Measurements from ENCODE around the gene TMEM158.

The TMEM158 gene

DNA sequence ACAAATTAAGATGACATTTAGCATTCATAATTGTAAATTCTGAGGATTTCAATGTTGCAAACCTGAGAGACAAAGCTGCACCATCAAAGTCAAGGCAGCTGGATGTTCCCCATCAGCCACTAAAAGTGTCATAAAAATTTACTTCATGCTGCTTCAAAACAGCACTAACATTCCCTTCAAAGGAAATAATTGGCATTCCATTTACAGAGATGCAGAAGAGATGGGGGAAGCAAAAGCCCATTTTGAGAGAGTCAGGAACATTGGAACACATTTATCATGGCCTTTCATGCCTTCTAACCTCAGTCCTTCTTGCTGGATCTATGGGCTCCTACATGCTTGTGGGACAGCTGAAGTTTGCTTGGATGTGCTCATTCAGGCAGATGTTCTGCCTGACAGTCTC is 6.4 kb upstream of the TMEM158 start:
- DNase-seq (ENCODE audit: low read depth): no peak

DNA sequence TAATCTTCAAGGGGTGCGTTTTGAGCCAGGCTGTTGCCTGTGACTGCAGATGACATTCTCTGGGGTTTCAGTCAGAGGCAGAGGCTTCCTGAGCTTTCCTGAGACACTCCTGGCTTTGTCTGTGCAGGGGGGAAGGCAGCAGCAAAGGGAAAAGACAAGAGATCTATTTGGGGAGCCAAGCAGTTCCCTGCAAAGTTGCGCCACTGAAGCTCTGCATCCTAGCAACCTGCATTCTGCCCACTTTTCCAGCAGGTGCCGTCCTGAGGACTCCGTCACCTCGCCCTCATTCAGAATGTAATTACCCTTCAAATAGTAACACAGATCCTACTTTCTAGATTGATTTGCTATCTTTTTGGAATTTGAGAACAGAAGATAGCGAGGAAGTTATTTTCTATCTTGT is 1.9 kb upstream of the TMEM158 start:
- DNase-seq (ENCODE audit: low read depth): no peak

DNA sequence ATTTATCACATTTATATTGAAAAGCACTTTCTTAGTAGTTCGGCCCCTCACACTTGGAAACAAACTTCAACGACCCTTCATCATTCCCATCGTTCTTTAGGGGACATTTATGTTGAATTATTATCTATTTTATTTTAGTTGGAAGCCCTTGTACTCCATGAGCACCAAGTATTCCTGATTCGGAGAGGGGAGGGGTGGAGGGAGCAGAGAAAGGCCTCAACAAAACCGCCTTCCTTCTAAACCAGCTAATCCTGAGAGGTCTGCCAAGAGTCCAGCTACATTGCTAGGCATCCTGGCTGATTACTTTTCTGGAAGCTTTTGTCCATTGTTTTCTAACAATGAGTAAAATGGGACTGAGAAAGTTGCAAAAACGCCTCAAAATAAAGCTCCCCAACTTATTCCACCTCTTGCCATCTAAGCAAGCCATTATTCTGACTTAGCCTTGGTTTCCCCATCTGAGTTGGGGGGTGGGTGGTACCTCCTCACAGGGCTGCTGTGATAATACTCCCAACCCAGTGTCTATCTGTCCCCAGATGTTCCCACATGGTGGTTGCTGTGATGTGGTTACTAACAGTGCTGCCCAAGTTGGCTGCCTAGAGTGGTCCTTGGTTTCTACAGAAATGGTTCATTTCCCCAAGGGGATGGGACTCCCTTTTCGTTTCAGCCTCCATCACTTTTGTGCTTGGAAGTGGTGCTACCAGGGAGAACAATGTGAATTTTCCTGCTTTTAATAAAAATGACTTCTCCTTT is 1.2 kb upstream of the TMEM158 start:
- no peak for DNase-seq (ENCODE audit: low read depth)

DNA sequence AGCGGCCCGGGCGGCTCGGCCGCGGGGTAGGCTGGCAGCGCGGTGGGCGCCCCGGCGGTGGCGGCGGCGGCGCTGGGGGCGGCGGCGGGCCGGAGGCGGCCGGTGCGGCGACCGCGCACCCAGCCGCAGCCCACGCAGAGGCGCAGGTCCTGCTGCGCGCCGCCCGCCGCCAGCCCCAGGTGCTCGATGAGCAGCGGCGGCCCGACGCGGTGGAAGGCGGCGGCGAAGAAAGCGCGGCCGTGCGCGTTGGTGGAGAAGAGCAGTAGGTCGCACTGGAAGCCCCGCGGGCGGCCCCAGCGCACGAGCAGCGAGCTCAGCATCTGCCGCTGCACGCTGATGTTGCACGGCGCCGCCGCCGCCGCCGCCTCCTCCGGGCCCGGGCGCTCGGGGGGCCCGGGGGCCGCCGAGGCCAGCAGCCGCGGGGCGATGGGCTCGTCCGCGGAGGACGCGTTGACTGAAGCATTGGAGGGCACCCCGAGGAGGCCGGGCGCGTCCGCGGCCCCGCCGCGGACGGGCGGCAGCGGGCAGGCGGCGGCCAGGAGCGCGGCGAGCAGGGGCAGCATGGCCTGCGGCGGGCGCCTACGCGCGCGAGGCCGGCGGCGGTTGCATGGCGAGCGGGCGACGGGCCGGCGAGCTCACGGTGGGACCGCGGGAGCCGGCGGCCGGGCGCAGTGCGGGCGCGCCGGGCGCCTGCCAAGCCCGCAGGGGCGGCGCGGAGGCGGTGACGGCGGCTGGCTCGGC is 452 bp downstream of the TMEM158 start:
- DNase-seq (ENCODE audit: low read depth): peak; percentile 14

DNA sequence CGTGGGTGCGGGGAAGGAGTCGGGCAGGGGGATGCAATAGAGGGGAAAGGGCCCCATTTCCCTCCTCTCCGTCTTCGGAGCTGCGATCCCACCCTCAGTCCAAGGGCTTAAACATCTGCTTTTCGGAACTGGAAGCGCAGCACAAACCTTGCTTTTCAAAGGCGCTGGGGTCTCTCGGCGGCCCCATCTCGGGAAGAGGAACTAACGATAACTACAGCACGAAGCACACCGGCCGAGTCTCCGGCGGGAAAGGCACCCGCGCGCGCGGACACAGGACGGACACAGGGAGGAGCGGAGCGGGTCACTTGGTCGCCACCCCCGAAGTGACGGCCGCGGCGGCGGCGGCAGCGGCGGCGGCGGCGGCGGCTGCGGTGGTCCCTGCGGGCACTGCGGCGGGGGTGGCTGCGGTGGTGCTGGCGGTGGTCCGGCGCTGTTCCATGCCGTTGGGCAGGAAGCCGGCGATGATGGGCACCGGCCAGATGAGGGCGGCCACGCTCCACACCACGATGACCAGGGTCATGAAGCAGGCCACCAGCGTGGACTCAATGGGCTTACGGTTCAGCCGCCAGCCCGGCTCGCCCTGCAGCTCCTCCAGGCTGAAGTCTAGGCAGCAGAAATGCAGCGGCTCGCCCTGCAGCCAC is 1.1 kb downstream of the TMEM158 start:
- no peak for DNase-seq (ENCODE audit: low read depth)

DNA sequence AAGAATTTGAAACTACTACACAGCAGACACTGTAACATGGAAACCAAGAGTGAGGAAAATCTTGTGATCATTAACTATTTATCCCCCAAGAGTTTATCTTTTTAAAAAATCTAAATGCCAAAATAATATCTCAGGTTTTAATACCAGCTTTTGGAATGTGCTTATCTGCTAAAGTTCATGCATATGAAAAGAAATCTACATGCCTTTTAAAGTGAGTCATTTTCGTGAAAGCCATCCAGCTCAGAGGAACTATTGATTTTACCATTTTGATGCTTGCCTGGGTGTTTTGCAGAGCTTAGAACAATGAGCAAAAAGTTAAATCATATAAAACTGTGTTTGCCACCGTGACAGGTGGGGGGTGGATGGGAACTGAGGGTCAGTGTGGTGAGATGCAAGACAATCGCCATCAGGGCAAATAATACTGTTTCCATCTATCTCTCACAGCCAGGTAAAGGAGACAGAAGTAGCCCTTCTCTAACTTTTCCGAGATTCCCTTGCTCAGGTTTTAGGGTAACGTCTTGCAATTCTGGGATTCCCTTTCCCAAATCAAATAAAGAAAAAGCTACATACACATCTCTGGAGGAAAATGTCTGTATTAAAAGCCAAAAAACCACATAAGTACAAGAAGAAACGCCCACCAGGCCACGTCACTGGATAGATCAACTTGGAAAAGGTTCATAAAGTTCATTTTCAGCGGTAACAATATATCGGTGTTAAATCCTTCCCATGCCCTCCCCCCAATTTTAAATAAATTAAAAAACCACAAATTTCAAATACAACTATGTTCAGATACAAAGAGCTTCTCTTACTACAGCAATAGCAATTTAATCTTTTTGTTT is 2.0 kb downstream of the TMEM158 start:
- DNase-seq (ENCODE audit: low read depth): peak; percentile 14

DNA sequence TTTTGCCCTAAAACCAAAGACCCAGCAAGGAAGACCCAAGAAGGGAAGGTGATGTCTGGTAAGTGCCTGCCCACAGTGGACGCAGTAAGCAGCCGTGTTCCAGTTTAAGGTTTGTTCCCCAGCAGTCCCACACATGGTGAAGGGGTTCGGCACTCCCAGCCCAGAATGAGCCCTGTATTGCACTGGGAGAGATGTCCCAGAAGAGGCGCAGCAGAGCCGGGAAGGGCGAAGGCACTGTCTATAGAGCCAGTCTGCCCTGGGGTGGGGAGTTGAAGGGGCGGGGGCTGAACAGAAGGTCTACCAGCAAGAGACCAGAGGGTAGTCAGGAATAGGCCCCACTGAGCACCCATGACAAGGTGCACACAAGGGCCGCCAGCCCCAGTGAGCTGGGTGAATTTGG is 6.4 kb downstream of the TMEM158 start:
- no peak for DNase-seq (ENCODE audit: low read depth)

DNA sequence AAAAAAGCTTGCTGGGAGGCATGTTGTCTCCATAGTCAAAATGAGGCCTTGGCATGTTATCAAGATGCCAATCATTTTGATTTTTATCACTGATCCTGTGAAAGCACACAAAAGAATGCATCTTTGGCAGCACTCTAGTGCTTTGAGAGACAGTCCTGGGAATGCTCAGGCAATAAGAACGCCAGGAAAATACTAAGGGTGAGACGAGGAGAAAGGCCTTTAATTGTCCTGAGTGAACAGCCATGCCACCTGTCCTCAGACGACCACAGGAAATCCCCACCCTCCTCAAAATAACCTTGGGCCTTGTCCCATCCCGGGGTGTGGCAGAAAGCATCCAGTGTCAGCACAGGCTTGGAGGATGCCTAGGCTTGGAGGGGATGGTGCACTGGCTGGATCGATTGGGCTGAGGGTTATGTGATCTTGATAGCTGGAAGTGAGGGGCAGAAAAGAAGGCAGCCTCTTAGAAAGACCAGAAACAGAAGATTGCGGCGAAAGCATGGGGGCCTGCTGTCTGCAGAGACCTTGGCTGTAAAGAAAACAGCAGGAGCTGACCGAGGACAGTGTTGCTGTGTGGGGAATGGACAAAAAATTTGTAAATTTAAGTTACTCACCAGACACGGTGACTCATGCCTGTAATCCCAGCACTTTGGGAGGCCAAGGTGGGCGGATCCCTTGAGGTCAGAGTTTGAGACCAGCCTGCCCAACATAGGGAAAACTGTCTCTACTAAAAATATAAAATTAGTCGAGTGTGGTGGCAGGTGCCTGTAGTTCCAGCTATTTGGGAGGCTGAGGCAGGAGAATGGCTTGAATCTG is 7.3 kb downstream of the TMEM158 start:
- no peak for DNase-seq (ENCODE audit: low read depth)

DNA sequence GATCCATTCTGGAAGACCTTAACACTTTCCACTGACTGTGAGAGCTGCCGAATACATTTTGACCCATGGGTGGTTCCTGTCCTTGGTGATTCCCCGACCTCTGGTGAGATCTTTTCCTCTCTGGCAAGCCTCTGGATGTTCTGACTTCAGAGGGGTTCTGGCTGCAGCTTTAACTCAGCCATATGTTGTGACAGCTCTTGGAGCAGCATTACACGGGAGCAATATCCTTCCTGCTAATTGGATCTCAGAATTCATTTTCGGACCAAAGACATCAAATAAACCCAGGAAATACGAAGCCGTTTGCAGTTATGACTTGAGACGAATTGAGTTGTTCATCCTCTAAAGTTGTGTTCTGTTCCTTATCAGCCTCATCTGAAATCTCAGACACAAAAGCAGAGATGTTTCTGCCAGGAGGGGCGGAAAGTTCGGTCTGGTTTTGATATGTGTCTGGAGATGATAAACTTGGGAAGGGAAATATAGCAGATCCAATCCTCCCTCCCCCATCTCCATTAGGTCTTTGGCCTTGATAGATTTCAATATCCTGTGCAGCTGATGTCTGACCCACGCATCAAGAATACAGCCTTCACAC is 10.0 kb downstream of the TMEM158 start:
- no peak for DNase-seq (ENCODE audit: low read depth)

DNA sequence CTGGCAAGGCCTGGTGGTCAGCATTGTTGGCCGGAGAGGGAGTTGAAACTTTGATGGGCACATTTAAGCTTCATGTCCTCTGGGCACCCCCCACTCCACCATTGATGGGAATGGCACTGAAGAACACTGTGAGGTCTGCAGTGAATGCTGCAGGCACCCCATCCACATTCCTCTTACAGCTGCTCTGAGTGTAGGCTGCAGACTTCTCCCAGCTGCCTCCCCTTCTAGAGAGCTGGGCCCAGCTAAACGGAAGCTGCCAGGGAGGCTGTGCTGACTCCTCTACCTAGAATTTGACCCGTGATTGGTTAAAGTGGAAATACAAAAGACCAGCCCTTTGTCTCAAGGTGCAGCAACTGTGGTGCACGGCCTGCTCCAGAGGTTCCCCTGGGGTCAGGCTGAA is 10.6 kb downstream of the TMEM158 start:
- no peak for DNase-seq (ENCODE audit: low read depth)

DNA sequence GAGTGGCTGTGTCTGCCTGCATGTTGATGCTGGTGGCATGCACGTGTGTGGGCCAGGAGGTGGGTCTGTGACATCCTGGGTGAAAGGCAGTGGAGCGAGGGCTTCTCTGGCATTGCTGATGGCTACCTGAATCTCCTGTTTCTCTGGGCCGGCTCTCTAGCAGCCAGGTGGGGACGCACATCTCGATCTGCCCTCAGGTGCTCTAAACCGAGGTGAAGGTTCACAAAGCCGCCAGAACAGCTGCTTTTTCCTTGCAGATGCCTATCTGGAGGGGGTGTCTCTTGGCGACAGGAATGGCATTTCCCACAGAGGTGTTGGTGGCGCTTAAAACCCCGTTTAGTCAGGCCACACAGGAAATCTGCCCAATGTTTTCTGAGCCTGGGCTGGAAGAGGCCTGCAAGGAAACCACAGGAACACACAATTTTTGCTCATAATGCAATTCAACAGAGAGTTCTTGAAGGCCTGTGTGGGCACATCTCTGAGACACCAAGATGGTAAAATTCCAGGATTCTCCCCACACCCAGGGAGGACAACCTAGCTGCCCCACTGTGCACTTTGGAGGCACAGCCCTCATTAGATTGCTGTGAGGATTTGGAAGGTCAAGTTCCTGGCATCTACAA is 11.9 kb downstream of the TMEM158 start:
- DNase-seq (ENCODE audit: low read depth): no peak

DNA sequence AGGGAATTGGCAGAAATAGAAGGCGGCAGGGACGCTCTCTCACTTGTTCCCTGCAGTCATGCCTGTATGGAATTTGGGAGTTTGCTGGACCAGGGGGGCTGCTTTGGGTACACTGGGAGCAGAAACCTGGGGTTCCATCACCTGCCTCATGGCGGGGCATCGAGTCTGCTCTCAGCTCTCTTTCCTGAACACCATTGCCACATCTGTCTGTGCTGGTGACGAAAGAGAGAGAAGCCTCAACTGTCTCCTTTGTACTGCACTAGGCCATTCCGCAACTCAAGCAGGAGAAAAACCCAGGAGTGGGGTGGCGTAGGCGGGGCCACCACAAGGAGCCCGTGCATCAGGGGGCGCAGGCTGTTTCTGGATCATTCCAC is 14.0 kb downstream of the TMEM158 start:
- no peak for DNase-seq (ENCODE audit: low read depth)

DNA sequence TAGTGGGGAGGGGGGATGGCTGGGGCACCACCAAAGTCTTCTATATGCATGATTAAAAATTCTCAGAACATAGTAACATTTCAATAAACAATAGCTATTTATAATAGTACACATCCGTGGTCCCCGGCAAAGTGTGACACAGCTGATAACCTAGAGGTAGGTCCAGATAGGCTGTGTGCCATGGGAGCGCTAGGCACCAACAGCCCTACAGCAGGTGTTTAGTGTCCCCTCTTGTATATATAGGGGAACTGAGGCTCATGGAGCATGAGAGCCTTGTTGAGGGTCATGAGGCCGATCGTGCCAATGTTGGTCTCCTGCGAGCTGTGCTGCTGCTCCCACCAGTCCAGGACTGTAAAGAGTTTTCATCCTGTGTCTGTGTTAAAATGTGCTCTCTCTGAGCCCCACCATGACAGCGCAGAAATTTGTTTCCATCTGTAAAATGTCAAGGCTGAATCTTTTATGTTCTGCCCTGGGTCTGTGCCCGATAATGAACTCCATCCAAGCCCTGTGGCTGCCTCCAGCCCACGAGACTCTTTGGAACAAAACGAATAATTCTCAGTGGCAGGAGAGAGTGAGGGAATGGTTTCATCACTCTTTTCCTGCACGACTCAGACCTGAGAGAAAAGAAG is 14.5 kb downstream of the TMEM158 start:
- no peak for DNase-seq (ENCODE audit: low read depth)

DNA sequence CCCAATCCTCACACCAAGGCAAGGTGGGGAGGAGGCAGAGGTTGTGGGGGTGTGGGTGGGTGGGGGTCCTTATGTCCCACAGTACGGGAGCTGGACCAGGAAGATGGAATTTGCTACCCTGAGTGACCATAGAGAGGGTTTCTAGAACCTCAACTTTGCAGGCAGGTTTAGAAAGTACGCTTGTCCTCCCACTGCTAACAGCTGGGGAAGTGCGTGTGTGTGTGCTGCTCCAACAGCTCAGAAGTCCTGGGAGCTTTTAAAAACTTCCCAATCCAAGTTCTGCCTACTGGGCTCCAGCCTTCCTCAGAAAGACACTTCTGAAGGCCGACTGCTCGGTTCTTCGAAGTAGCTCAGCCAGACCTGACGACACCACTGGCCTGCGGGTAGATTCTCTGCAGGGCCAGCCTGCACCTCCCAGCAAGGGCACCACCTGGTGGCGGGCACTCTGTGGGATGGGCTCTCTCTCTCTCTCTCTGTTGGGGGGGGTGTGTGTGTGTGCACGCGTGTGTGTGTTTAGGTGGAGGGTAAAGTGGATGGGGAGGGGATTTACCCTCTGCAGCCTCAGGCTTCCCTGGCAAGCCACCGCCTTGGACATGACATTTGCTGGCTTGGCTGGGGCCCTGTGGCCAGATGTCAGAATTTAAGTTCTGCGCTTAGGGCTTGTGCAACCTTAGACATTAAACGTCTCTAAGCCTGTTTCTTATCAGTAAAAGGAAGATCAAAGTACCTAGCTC is 15.6 kb downstream of the TMEM158 start:
- peak; percentile 77 for DNase-seq (ENCODE audit: low read depth)

DNA sequence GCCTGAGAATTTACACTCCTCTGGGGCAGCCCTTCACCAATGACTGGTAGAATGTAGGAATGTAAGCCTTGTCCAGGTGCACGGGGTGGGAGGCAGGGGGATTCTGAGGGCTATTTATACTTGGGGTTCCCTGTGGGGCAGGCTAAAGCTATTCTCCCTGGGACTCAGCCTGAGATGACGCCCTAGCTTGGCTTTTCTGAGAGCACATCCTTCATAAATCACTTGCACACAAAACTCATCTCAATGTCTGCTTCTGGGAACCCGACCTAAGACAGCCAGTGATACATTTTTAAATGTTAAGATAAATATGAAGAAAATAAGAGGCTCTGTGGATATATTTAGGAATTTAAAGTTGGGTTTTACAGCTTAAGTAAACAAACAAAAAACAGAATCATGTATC is 16.6 kb downstream of the TMEM158 start:
- DNase-seq (ENCODE audit: low read depth): no peak

DNA sequence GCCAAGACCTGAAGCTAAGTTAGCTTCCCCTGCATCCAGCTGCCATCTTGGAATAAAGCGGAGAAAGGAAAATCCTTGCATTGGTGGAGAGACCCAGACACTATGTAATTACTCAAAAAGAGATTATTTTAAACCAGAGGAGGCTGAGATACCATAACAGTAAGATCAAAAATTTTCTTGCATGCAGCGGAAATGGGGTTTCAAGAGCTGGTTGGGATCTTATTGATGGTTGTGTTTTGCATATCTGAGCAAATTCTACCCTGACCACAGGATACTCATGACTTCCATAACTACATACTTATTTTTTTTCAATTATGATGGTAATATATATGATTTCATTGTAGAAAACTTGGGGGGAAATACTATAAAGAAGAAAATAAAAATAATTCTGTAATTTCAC is 17.5 kb downstream of the TMEM158 start:
- DNase-seq (ENCODE audit: low read depth): no peak

DNA sequence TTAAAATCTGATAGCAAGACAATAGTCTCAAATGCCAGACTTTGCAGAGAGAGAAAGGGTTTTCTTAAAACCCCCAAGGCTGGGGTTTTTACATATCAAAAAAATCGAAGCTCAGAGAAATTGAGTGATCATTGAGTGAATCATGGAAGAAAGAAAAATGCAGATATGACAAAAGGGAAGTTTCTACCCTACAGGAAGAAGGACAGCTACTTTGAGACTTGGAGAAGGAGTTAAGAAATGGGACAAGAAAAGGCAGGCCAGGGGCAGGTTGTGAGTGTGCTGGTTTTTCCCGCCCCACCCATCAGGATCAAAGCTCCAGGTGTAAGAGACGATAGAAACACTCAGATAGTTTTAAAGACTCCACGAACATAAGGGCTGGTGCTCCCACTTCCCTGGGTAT is 18.6 kb downstream of the TMEM158 start:
- DNase-seq (ENCODE audit: low read depth): no peak

DNA sequence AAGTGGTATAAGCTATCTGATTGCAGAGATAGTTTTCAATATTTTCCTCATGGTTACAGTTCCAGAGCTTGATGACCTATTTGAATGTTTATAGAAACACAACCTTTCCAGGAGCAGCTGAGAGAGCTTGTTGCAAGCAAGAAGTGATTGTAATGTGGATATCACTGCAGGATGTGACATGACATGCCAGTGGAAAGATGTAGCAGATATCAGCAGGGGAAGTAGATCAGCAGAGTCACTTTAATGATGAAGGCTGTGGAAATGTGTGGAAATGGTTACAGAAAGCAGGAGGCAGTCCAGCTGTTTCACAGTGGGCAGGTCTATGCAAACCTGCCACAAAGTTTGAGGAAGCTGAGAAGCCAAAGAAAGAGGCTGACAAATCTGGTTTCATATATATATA is 21.0 kb downstream of the TMEM158 start:
- DNase-seq (ENCODE audit: low read depth): no peak

DNA sequence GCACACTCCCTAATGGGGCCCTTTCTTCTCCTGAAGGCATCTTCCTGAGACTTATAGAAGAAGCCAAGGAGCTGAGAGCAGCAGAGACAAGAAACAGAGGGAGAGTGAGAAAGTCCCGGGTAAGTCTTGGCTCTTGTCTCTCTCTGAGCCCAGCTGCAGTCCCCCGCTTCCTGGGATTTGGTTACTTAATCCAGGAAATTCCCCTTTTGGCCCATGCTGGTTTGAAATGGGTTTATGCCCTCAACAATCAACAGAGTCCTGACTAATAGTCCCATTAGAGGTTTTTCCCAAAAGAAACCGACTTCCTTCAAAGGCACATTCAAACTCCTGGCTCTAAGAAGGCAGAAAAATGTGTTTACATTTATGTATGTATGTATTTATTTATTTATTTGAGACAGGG is 22.0 kb downstream of the TMEM158 start:
- no peak for DNase-seq (ENCODE audit: low read depth)
